Heart left ventricle (tissue), 16 donors: ENCODE measurements around the gene CD300LD. TPM values are rescaled to one million over a fixed set of nuclear protein-coding genes. Genes with fewer than 3 reads are reported as not detected.
"Not testable (repeated sequence)": the region's sequence is repeated elsewhere in the genome, so short reads cannot be mapped to it uniquely, and the experiment has no call there.

ENCODE experiments used
- ATAC-seq, 4 donors: fragments of 200-7000 bp; cut with Tn5 transposase; one replicate each; pipeline ENCODE4 v1.9.1; 2020 to 2022; ENCODE audit warnings: moderate library complexity in 4 of 4, mild to moderate bottlenecking in 3 of 4, moderate number of reproducible peaks in 1 of 4
- DNase-seq, 5 donors: peaks; one replicate each; pipeline ENCODE4 v3.0.0-alpha.2; 2020
- H3K27ac ChIP-seq, 12 donors: fragments of 200-600 bp; sonication (generic) in 4 of 12; one replicate each; pipeline versions ENCODE4 v1.5.0 to v1.8.0; 2016 to 2022; ENCODE audit warnings: mild to moderate bottlenecking in 2 of 12
- H3K27me3 ChIP-seq, 9 donors: fragments of 200-600 bp; sonication (generic) in 2 of 9; one replicate each; pipeline versions ENCODE4 v1.5.1 to v1.8.0; 2016 to 2022; ENCODE audit warnings: mild to moderate bottlenecking in 3 of 9
- H3K36me3 ChIP-seq, 9 donors: fragments of 200-600 bp; sonication (generic) in 2 of 9; one replicate each; pipeline versions ENCODE4 v1.5.0 to v1.8.0; 2018 to 2022; ENCODE audit warnings: mild to moderate bottlenecking in 2 of 9
- H3K4me1 ChIP-seq, 12 donors: fragments of 200-600 bp; sonication (generic) in 4 of 12; one replicate each; pipeline versions ENCODE4 v1.5.0 to v1.8.0; 2016 to 2022; ENCODE audit warnings: mild to moderate bottlenecking in 3 of 12
- H3K4me3 ChIP-seq, 12 donors: fragments of 200-600 bp; sonication (generic) in 4 of 12; one replicate each; pipeline versions ENCODE4 v1.5.0 to v1.8.0; 2017 to 2022; ENCODE audit warnings: mild to moderate bottlenecking in 9 of 12, moderate library complexity in 4 of 12
- H3K9me3 ChIP-seq, 12 donors: fragments of 200-600 bp; sonication (generic) in 4 of 12; one replicate each; pipeline versions ENCODE4 v1.5.0 to v1.8.0; 2016 to 2022; ENCODE audit warnings: mild to moderate bottlenecking in 1 of 12
- POLR2A ChIP-seq, 2 donors: fragments of 450-650 bp; IDR thresholded peaks; one replicate each; pipeline ENCODE4 v1.6.1; 2017; ENCODE audit warnings: antibody characterized with exemption in 2 of 2, mild to moderate bottlenecking in 2 of 2, moderate library complexity in 2 of 2
- WGBS, 4 donors: extraction: QIAGEN DNeasy Blood & Tissue Kit in 2 of 4; methylation state at CpG; one replicate each; pipeline versions ENCODE4 v1.1.5 to v1.1.7; 2013 to 2018; 5-methylcytosine and 5-hydroxymethylcytosine counted together
- intact Hi-C, 10 donors: fragments of 100-400 bp; cut with DNase I; formaldehyde crosslinking; loops; one replicate each; pipeline versions ENCODE4 v1.11.1 to v1.14.2; 2022
- polyA plus RNA-seq, 2 donors: library from polyadenylated mRNA; stranded (reverse); fragments of 200-250 nt; gene quantifications; one replicate each; pipeline ENCODE4 v1.2.3, GENCODE V29; 2013
- total RNA-seq, 9 donors: library from RNA; depleted of rRNA in 2 of 9; stranded (reverse); fragments of >200 nt in 2 of 9; fragmentation: NEBNext Ultra II Directional in 3 of 9; extraction: Animal tissue kit (Norgen Biotek cat#: 25700) in 3 of 9; gene quantifications; one replicate each; pipeline versions ENCODE4 v1.1.0 to v1.2.4, GENCODE V29; 2016 to 2023
- TF ChIP-seq, protein P1 (sequence below), 12 donors: fragments of 200-600 bp; sonication (generic) in 4 of 12; IDR thresholded peaks; one replicate each; pipeline versions ENCODE4 v1.5.0 to v1.8.0; 2018 to 2022; ENCODE audit warnings: antibody characterized with exemption in 12 of 12, mild to moderate bottlenecking in 5 of 12
- donor health status: ischemic (EF 13 %, LVEDD 7.1; RV severe dilation, severe dysfunction).
- donor health status: healthy with polysubstance abuse.
- donor health status: DM: no; HTN: yes; CAD: no.
- donor health status: DM: no; HTN: no; CAD: no.
- donor health status: ischemic (EF 25% LVEDD 6.9; RV normal size, moderate dysfunction).
- donor health status: ischemic (EF 25% LVEDD 5.7; RV mildly dilated, moderate dysfunction).
- donor health status: healthy.
- donor health status: DM: yes; HTN: yes; CAD: no.
- donor health status: ischemic (EF 35%, LVEDD 5.7; RV mildly dilated, moderate dysfunction).
- donor health status: nonischemic (EF 11% LVEDD 7.7; RV severe dilation, severe dysfunction).
- donor health status: DM: yes; HTN: yes; CAD: no.
- donor health status: PGD.
- donor health status: ischemic (EF 29% LVEDD 5.4; RV normal size, mild dysfunction).
- donor health status: nonischemic (EF 23%, LVEDD 6.1; RV moderate dilation, normal function).

Gene CD300LD
- total and polyA plus RNA-seq, 11 donors = not detected

DNA sequence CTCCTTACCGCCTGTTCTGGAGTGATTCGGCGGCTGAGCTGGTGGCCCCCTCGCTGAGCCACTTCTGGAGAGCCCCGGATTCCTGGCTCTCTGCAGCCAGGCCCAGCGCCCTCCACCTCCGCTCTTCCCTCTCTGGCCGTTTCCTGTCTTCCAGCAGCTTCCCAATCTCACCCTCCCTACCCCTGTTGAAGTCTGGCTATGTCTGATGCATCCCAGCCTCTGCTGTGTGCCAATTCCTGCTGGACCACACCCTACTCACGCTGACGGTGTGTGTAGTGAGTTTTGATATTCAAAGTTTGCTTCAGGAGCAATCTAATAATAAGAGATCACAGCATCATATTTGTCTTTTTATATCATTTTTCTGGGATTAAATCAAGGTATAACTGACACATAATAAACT is 9.4 kb downstream of the CD300LD start:
- no peak for ATAC-seq
- Histone ChIP-seq H3K27me3 (peaks cover 0 to 7% (median 0%) of the 10 kb centered on the region in 9 donors), H3K4me3 (no peak overlapping the region), H3K27ac (no peak overlapping the region), H3K36me3 (no peaks in the 10 kb centered on the region), H3K4me1 (peaks cover 0 to 7% (median 0%) of the 10 kb centered on the region in 12 donors), H3K9me3 (peaks cover 0 to 3% (median 0%) of the 10 kb centered on the region in 12 donors)
- TF ChIP-seq, protein P1, sequence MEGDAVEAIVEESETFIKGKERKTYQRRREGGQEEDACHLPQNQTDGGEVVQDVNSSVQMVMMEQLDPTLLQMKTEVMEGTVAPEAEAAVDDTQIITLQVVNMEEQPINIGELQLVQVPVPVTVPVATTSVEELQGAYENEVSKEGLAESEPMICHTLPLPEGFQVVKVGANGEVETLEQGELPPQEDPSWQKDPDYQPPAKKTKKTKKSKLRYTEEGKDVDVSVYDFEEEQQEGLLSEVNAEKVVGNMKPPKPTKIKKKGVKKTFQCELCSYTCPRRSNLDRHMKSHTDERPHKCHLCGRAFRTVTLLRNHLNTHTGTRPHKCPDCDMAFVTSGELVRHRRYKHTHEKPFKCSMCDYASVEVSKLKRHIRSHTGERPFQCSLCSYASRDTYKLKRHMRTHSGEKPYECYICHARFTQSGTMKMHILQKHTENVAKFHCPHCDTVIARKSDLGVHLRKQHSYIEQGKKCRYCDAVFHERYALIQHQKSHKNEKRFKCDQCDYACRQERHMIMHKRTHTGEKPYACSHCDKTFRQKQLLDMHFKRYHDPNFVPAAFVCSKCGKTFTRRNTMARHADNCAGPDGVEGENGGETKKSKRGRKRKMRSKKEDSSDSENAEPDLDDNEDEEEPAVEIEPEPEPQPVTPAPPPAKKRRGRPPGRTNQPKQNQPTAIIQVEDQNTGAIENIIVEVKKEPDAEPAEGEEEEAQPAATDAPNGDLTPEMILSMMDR (IDR thresholded peaks at IDR 0.05) = no peak
- 56 to 75% (median 64%) methylated on average over 10 of the region's 10 CpGs for WGBS, 4 donors
- intact Hi-C loops = no loop called here
- no peak for DNase-seq

- DNase-seq (no peak), ATAC-seq (no peak)
- 53 to 67% (median 57%) methylated on average over 7 of the region's 7 CpGs for WGBS, 4 donors
- no peak overlapping the region for H3K4me3 ChIP-seq
- peaks cover 0 to 7% (median 0%) of the 10 kb centered on the region in 12 donors for H3K4me1 ChIP-seq
- H3K9me3 ChIP-seq = peaks cover 0 to 3% (median 0%) of the 10 kb centered on the region in 12 donors
- intact Hi-C loops = no loop called here
- peaks cover 0 to 7% (median 0%) of the 10 kb centered on the region in 9 donors for H3K27me3 ChIP-seq
- no peaks in the 10 kb centered on the region for H3K36me3 ChIP-seq
- TF ChIP-seq POLR2A (IDR thresholded peaks at IDR 0.05) = no peak
- TF ChIP-seq, protein P1 (IDR thresholded peaks at IDR 0.05) = no peak
- H3K27ac ChIP-seq = no peak overlapping the region
These were observed 12.2 kb downstream of the CD300LD start for GRCh38 chr17:74579900-74580299.

DNA sequence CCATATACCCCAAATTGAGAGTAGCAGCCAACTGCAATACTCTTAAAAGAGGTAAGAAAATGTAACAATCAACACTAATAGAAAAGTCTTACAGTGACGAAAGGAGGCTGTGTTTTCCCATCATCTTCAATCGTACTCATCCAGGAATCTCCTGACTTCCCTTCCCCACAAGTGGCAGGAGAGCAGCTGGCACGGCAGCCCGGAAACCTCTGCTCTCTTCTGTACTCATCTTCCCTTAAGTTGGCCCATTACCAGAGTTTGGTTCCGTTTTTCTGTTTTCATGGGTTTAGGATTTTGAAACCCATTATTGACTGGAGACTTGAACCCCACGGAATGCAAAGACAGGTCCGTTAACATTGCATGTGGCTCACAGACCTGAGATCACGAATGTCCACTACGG is 13.1 kb downstream of the CD300LD start:
- ATAC-seq (no peak), DNase-seq (no peak)
- 75 to 86% (median 83%) methylated on average over 9 of the region's 9 CpGs for WGBS, 4 donors
- Histone ChIP-seq H3K27ac (no peak overlapping the region), H3K4me1 (peaks cover 0 to 7% (median 0%) of the 10 kb centered on the region in 12 donors), H3K4me3 (no peak overlapping the region), H3K27me3 (peaks cover 0 to 13% (median 0%) of the 10 kb centered on the region in 9 donors), H3K36me3 (no peaks in the 10 kb centered on the region), H3K9me3 (no peaks in the 10 kb centered on the region)
- intact Hi-C loops = no loop called here
- no peak for TF ChIP-seq POLR2A (IDR thresholded peaks at IDR 0.05)
- TF ChIP-seq, protein P1 (IDR thresholded peaks at IDR 0.05) = no peak

- DNase-seq = no peak
- 72 to 80% (median 79%) methylated on average over 5 of the region's 5 CpGs for WGBS, 4 donors
- H3K27me3 ChIP-seq = peaks cover 0 to 20% (median 0%) of the 10 kb centered on the region in 9 donors
- no peaks in the 10 kb centered on the region for H3K36me3 ChIP-seq
- no peak for ATAC-seq
- TF ChIP-seq, protein P1 (IDR thresholded peaks at IDR 0.05) = no peak
- no peak for TF ChIP-seq POLR2A (IDR thresholded peaks at IDR 0.05)
- peaks cover 0 to 6% (median 0%) of the 10 kb centered on the region in 12 donors for H3K4me1 ChIP-seq
- intact Hi-C loops = no loop called here
- no peak overlapping the region for H3K27ac ChIP-seq
- no peak overlapping the region for H3K4me3 ChIP-seq
- peaks cover 0 to 4% (median 0%) of the 10 kb centered on the region in 12 donors for H3K9me3 ChIP-seq
These were observed 17.5 kb downstream of the CD300LD start for GRCh38 chr17:74574489-74575142.

- ATAC-seq, H3K36me3 ChIP-seq, H3K9me3 ChIP-seq, H3K4me3 ChIP-seq, intact Hi-C loops, H3K27ac ChIP-seq, DNase-seq, H3K4me1 ChIP-seq: not testable (repeated sequence)
- H3K27me3 ChIP-seq = peaks cover 0 to 20% (median 0%) of the 10 kb centered on the region in 9 donors
These were observed 18.4 kb downstream of the CD300LD start for GRCh38 chr17:74573635-74574034.
